NCI-H187 treated with DMSO at 0.1 percent for 48 hours (cell line): ENCODE data around the gene HECW1.
"Not testable (repeated sequence)": the region's sequence is repeated elsewhere in the genome, so short reads cannot be mapped to it uniquely, and the experiment has no call there.

ENCODE experiments used
- DNase-seq: peaks from one replicate; lab custom pipeline; 2025; lab: John Stamatoyannopoulos, UW

HECW1 gene

DNA sequence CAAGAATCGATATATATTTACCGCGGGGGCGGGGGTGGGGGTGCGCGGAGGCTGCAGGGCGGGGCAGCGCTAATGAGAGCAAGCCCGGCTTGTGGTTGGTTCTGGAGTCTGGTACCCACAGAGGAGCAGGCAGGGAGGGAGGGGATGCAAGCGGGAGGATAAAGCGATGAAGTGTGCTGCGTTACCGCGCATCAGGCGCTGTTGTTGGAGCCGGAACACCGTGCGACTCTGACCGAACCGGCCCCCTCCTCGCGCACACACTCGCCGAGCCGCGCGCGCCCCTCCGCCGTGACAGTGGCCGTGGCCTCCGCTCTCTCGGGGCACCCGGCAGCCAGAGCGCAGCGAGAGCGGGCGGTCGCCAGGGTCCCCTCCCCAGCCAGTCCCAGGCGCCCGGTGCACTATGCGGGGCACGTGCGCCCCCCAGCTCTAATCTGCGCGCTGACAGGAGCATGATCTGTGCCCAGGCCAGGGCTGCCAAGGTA, at the start of gene HECW1:
HECW1 (plus strand) TSS at position 189 of the 482 bp plus-strand sequence. CDS start 131,259 bp downstream, outside the sequence.
- no peak for DNase-seq

DNA sequence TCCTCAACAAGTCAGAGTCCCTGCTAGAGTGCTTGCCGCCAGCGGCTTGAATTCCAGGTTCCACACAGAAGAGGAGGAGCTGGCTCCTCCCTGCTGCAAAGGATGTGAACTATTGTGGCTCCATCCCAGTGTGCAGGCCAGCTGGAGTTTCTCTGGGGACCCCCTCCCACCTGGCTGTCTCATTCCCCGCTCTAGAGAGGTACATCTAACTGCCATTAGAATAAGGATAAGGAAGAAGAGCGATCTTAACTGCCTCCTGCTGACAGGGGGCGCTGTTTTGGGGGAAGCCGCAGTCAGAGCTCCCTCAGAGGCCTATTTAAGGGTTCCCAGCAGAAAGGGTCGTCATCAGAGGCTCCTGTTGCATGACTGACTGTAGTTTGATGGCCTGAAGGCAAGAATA, 40.8 kb upstream of the HECW1 start:
- DNase-seq: no peak

DNA sequence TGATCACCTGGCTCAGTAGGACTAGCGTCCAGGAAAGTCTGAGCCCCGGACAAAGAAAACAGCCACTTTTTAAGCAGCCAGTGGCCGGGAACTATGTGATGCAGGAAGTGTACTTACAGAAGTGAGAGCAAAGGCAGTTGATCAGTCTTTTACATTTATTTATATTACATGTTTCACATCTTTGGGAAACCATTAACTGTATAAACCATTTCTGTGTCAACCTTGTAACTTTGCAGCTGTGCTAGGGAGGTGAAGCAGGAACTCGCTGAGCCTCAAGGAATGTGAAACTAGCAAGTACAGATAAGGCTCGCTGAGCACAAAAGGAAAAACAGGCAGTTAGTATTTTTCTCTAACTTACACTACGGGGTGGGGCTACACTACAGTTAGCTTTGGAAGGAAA, 39.9 kb upstream of the HECW1 start:
- no peak for DNase-seq

GRCh38 chr7:43073811-43074210, 38.6 kb upstream of the HECW1 start:
- not testable (repeated sequence) for DNase-seq

- DNase-seq: no peak
Measured at GRCh38 chr7:43076189-43076605, 36.2 kb upstream of the HECW1 start.

GRCh38 chr7:43076606-43077005, 35.8 kb upstream of the HECW1 start:
- no peak for DNase-seq

DNA sequence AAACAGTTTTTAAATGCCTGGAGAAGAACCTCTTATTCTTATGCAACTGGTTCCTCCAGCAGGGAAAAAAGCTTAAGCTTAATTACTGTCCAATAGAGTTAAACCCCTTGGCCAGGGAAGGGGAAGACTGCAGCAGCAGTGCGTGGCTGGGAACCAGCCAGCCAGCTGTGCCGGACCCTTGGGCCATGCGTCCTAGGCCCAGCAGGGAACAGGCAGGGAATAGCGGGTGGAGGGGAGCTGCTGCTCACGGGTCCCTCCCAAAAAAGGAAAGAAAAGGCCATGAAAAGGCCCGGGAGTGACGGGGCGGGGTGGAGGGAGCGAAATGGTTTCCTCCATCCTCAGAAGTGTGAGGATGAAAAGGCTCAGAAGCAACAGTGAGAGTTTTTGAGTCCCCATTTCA, 35.2 kb upstream of the HECW1 start:
- no peak for DNase-seq

- DNase-seq: no peak
Measured at GRCh38 chr7:43077732-43078391, 34.6 kb upstream of the HECW1 start.

DNA sequence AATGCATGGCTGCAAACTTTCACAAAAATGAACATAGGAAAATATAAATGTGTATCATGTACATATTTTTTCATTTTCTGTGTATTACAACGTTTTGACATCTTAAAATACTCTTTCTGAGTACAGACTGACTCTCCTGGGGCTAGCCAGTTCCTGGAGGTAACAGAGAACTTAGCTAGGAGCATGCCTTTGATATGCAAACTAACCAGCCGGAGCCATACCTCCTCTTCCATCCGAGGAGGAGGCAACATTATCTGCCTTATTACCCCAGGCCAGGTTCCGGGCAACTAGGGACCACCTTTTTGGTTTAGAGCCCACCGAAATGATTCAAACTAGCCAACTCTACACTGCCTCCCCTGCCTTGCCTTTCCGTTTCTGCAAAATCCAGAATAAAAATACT, 33.7 kb upstream of the HECW1 start:
- DNase-seq: no peak

DNA sequence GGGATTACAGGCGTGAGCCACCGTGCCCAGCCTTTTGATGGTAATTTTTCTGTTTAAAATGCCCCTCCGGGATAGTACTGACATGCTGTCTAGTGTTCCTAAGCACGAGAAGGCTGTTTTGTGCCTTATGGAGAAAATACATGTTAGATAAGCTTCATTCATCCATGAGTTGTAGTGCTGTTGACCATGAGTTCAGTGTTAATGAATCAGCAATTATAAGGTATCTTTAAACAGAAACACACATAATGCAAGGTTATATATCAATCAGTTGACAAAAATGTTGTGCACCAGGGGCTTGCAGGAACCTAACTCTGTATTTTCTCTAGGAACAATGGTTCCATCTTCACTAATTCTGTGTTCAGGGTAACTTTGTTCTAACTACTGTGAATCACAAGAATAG, 30.8 kb upstream of the HECW1 start:
- no peak for DNase-seq

DNA sequence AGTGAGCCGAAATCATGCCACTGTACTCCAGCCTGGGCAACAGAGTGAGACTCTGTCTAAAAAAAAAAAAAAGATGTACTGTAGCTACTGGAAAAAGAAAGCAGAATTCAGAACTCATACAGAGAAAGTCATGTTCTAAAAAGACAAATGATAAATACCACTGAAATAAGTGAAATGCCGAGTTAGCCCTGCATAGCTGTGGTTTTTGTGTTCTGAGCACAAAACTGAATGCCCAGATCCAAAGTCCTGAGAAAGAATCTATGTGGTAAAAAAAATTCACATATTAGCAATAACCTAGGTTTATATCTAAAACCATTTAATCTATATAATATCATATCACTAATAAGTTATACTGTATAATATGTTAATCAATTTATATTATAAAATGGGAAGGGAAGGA, 29.3 kb upstream of the HECW1 start:
- no peak for DNase-seq

DNA sequence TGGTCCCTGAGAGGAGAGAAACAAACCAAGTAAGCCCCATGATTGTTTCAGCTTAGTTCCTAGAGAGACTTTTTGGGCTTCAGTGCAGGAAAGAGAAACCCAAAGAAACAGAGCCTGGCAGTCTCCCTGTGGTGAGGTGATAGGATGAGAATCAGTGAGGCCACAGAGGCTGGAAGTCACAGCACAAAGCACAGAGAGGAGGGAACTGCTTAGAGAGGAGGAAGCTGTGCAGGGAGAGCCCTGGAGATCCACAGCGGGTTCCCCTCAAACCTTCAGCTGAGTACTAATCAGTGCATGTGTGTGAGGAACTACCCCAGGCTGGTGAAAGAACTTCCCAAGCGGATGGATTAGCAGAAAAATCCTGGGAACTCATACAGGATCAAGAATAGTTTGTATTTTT, 27.4 kb upstream of the HECW1 start:
- DNase-seq: no peak

- DNase-seq: no peak
Measured at GRCh38 chr7:43085992-43086391, 26.5 kb upstream of the HECW1 start.

DNA sequence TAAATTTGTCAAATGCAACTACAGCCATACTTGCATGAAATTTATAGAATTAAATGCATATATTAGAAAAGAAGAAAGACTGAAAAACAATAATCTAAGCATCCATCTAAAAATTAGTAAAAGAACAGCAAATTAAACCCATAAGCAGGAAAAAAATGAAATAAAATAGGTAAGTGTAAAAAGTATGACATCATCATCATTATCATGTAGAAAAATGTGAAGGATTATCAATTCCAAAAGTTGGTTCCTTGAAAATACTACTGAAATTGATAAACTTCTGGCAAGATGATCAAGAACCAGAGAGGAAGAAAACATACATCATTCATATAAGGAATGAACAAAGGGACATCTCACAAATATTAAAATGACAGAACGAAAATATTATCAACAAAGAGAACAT, 19.6 kb upstream of the HECW1 start:
- no peak for DNase-seq

DNA sequence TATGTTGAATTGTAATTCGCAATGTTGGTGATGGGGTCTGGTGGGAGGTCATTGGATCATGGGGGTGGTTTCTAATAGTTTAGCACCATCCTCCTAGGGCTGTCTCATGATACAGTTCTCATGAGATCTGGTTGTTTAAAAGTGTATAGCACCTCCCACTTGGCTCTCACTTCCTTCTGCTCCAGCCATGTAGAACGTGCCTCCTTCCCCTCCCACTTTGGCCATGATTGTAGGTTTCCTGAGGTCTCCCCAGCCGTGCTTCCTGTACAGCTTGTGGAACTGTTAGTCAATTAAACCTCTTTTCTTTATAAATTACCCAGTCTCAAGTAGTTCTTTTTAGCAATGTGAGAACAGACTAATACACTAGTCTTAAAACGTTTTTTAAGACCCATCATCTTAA, 15.6 kb upstream of the HECW1 start:
- DNase-seq: no peak

DNA sequence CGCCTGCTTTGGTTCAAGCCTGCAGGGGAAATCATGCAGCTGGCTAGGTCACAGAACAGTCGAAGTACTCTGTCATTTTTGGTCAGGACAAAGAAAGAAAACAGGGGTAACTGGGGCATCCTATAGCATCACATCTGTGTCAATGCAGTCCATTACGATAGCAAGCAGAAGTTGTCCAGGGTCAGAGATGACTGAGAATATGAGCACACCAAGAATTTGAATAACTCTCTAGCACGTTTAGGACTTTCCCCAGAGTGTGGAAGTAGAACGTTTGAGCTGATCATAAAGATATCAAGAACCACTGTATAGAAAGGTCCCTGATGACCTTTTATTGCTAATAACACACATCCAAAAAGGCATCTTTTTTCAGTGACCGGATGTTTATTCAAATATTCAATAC, 12.7 kb upstream of the HECW1 start:
- DNase-seq: no peak

DNA sequence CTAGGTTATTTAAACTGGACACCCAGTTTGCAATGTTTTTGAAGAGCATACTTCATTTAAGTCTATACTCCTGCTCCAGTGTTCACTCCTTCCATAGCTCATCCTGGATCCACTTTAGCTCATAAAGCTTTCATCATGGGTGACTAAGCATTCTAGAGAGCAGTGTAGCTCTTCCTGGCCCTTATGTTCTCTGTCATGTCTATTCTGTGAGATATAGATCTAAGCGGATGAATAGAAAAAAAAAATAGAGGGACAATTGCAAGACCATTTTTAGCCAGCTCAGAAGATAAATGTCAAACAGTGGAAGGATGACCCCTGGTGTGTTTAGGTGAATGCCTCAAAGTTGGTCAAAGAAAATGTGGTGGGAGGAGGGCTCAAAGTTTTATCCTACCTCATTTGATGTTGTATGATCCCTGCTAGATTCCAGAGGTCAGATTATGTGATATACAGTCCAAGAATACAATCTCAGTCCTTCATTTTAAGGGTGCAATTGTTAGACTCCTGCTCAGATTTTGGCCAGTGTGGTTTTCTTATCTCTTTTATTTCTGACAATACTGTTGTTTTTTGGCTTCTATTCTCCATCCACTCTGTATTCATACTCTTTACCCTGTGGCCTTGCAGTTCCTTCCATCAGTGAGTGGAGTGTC, 7.5 kb upstream of the HECW1 start:
- DNase-seq: no peak

DNA sequence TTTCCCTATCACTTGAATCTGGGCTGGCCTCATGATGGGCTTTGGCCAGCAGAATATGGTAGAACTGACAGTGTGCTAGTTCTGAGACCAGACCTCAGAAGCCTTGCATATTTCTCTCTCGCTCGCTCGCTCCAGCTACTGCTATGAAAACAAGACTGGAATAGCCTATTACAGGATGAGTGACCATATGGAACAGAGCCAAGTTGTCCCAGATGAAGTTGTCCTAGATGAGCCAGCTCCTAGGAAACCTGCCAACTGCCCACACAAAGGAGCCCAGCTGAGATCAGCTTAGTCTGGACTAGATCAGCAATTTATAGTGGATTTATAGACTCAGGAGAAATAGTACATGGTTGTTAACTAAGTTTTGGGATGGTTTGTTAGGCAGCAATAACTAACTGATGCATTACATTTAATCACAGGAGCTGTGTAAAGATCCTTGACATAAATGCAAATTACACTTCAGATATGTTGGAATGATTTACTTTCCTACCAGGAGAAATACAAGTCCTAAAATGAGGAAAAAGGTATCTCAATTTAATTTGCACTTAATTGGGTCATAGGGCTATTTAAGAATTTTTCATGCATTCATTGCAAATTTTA, 6.8 kb upstream of the HECW1 start:
- no peak for DNase-seq

GRCh38 chr7:43108255-43109011, 4.0 kb upstream of the HECW1 start:
- no peak for DNase-seq

DNA sequence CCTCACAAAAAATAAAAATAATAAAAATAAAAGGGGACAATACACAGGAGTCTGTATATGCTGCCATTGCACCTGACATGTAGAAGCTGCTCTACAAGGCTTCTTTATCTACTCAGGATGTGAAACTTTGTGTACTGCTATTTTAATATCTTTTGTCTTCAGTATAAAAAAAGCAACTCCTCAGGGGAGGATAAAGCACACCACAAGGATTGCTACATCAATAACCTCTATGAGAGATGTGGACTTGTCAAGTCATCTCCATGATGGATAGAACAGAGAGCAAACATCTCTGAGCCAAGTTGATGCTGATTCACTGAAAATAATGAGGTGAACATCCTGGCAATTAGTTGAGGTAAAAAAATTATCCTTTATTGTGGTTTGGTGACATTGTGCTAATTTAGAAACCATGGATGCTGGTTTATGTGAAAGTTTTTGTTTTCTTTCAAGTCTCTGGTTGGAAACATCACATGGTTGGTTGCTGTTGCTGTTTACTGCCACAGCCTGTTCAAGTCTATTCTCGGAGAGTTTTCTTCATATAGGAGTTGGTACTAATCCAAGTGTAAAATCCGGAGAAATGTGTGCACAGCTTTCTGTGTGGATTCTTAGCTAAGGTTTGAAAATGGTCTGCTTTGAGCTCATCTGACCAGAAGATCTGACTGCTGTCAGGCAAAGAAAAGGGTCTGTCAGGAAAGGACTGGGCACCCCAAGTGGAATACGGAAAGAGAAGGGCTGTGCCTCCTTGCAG, 1.5 kb upstream of the HECW1 start:
- DNase-seq: no peak

DNA sequence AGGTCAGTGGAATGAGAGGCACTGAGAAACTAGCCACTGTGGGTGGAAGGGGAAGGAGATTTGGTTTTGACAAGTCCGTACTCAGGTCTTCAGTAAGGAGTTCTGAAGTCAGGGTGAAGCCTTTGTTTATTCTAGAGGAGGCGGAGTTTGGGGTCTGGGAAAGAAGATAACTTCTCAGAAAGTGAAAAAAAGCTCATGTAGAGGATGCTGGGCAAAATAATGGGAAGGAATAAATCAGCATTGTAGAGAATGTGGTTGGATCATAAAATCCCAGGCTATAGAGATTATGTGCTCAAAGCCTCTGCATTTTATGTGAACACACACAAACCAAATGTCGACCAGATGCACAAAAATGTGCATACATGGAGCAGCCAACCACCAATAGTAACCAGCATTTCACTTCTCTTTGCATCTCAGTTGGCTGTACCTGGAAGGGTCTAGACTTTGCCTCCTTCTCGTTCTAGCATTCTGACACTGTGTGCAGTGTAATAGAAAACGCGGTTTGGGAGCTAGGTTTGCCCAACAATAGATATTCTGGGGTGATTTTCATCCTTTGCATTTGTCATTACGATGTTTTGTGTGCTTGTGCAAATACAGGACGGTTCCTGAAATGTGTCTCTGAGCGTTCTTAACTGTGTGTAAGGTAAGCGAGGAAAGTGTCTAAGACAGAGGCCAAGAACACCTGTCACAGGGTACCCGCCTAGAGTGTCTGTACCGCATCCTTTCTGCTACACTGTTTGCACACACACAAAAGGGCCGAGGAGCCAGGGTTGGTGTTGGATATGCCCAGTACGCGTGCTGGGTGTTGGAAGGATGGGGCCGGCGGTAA, 603 bp upstream of the HECW1 start:
- DNase-seq: no peak
